ENCODE results near the gene CATSPER3. TPM values are rescaled to one million over a fixed set of nuclear protein-coding genes. Genes with fewer than 3 reads are reported as not detected.

Gene CATSPER3
- polyA plus RNA-seq, 1 donor (not counting 4 experiments of a cell fraction or from before 2014, with no cell fraction given) = 0.31 TPM

GRCh38 chr5:135032695-135032998 is 64.9 kb downstream of the CATSPER3 start:
- Histone ChIP-seq H3K27ac (ENCODE audit: control insufficient read depth, insufficient read depth, low read length) (no peak overlapping the region), H3K4me2 (ENCODE audit: control insufficient read depth, extremely low read depth, insufficient read depth, low read depth, low read length) (peak overlapping the region; percentile 94), H3K9ac (ENCODE audit: control insufficient read depth, extremely low read depth, insufficient read depth, low read length) (no peak overlapping the region), H2AFZ (ENCODE audit: control insufficient read depth, low read length) (no peak overlapping the region), H3K27me3 (ENCODE audit: control insufficient read depth, extremely low read depth, insufficient read depth, low read length) (peaks cover 92% of the 10 kb centered on the region), H3K79me2 (ENCODE audit: control insufficient read depth, insufficient read depth, low read length) (no peaks in the 10 kb centered on the region), H3K9me3 (ENCODE audit: control insufficient read depth, low read depth, low read length) (peaks cover 10% of the 10 kb centered on the region), H3K36me3 (ENCODE audit: control insufficient read depth in 2 of 2, extremely low read depth in 1 of 2, insufficient read depth in 2 of 2, low read length in 2 of 2) (no peaks in the 10 kb centered on the region), H3K9me1 (ENCODE audit: control insufficient read depth, extremely low read depth, insufficient read depth, low read length) (no peaks in the 10 kb centered on the region), H3K4me3 (ENCODE audit: control insufficient read depth in 2 of 3, extremely low read depth in 1 of 3, insufficient read depth in 2 of 3, low read depth in 1 of 3, low read length in 3 of 3) (peak overlapping the region; percentile 27 to 60 (median 38)), H3K4me1 (ENCODE audit: control insufficient read depth, extremely low read depth, insufficient read depth, low read length) (peaks cover 7% of the 10 kb centered on the region), H4K20me1 (ENCODE audit: control insufficient read depth, extremely low read depth, insufficient read depth, low read length) (peaks cover 4% of the 10 kb centered on the region)
- DNase-seq (ENCODE audit: low read depth, low spot score) = no peak
- FAIRE-seq = no peak
- dilution Hi-C loops (cut with MboI; ENCODE audit: extremely low pct_ligation_motif_present, low sequenced_read_pairs) = no loop called here
- TF ChIP-seq CTCF (optimal IDR thresholded peaks at IDR 0.05 in 1 of 3, IDR thresholded peaks at IDR 0.05 in 1 of 3, conservative IDR thresholded peaks at IDR 0.05 in 1 of 3; ENCODE audit: extremely low read depth in 1 of 3, insufficient read depth in 2 of 3, low read length in 3 of 3) = no peak
- no peak for TF ChIP-seq EZH2 (IDR thresholded peaks at IDR 0.05; ENCODE audit: low read length)

GRCh38 chr5:135032999-135033861 is 65.5 kb downstream of the CATSPER3 start:
- H3K9me1 ChIP-seq (ENCODE audit: control insufficient read depth, extremely low read depth, insufficient read depth, low read length) = no peaks in the 10 kb centered on the region
- H2AFZ ChIP-seq (ENCODE audit: control insufficient read depth, low read length) = peak overlapping the region; percentile 92
- peak overlapping the region; percentile 94 for H3K4me2 ChIP-seq (ENCODE audit: control insufficient read depth, extremely low read depth, insufficient read depth, low read depth, low read length)
- H3K27ac ChIP-seq (ENCODE audit: control insufficient read depth, insufficient read depth, low read length) = no peak overlapping the region
- peaks cover 7% of the 10 kb centered on the region for H3K4me1 ChIP-seq (ENCODE audit: control insufficient read depth, extremely low read depth, insufficient read depth, low read length)
- H4K20me1 ChIP-seq (ENCODE audit: control insufficient read depth, extremely low read depth, insufficient read depth, low read length) = peaks cover 4% of the 10 kb centered on the region
- no peak for TF ChIP-seq CTCF (optimal IDR thresholded peaks at IDR 0.05 in 1 of 3, IDR thresholded peaks at IDR 0.05 in 1 of 3, conservative IDR thresholded peaks at IDR 0.05 in 1 of 3; ENCODE audit: extremely low read depth in 1 of 3, insufficient read depth in 2 of 3, low read length in 3 of 3)
- peak; percentile 89 for TF ChIP-seq EZH2 (IDR thresholded peaks at IDR 0.05; ENCODE audit: low read length)
- H3K9me3 ChIP-seq (ENCODE audit: control insufficient read depth, low read depth, low read length) = peaks cover 10% of the 10 kb centered on the region
- peak overlapping the region; percentile 66 for H3K9ac ChIP-seq (ENCODE audit: control insufficient read depth, extremely low read depth, insufficient read depth, low read length)
- H3K79me2 ChIP-seq (ENCODE audit: control insufficient read depth, insufficient read depth, low read length) = no peaks in the 10 kb centered on the region
- FAIRE-seq (no peak), DNase-seq (ENCODE audit: low read depth, low spot score) (no peak)
- H3K27me3 ChIP-seq (ENCODE audit: control insufficient read depth, extremely low read depth, insufficient read depth, low read length) = peaks cover 92% of the 10 kb centered on the region
- no peaks in the 10 kb centered on the region for H3K36me3 ChIP-seq (ENCODE audit: control insufficient read depth in 2 of 2, extremely low read depth in 1 of 2, insufficient read depth in 2 of 2, low read length in 2 of 2)
- dilution Hi-C loops (cut with MboI; ENCODE audit: extremely low pct_ligation_motif_present, low sequenced_read_pairs) = no loop called here
- H3K4me3 ChIP-seq (ENCODE audit: control insufficient read depth in 2 of 3, extremely low read depth in 1 of 3, insufficient read depth in 2 of 3, low read depth in 1 of 3, low read length in 3 of 3) = peak overlapping the region; percentile 60 to 70 (median 70)
